BE2C (cell line): ENCODE measurements around the gene BORCS6.
"Not testable (repeated sequence)": the region's sequence is repeated elsewhere in the genome, so short reads cannot be mapped to it uniquely, and the experiment has no call there.

Experiments used
- DNase-seq: peaks from one replicate; pipeline ENCODE4 v3.0.0-alpha.2; 2020
- H3K27me3 ChIP-seq: fragments of 250-450 bp; sonication (Bioruptor Pico); 2 replicates; pipeline ENCODE4 v1.5.1; 2020; ENCODE audit warnings: mild to moderate bottlenecking
- H3K36me3 ChIP-seq: fragments of 250-450 bp; sonication (Bioruptor Pico); 2 replicates; pipeline ENCODE4 v1.5.1; 2020; ENCODE audit warnings: mild to moderate bottlenecking
- H3K4me1 ChIP-seq: fragments of 250-450 bp; sonication (Bioruptor Pico); 2 replicates; pipeline ENCODE4 v1.5.1; 2020
- H3K4me3 ChIP-seq: 2 replicates; pipeline ENCODE4 v1.5.1; 2011; ENCODE audit warnings: low read depth, low read length
- H3K9me3 ChIP-seq: fragments of 250-450 bp; sonication (Bioruptor Pico); 2 replicates; pipeline ENCODE4 v1.5.1; 2020
- TF ChIP-seq, protein P1 (sequence below): IDR thresholded peaks from 2 replicates; pipeline ENCODE4 v1.5.1; 2012; ENCODE audit warnings: mild to moderate bottlenecking, low read depth, low read length

The BORCS6 gene

DNA sequence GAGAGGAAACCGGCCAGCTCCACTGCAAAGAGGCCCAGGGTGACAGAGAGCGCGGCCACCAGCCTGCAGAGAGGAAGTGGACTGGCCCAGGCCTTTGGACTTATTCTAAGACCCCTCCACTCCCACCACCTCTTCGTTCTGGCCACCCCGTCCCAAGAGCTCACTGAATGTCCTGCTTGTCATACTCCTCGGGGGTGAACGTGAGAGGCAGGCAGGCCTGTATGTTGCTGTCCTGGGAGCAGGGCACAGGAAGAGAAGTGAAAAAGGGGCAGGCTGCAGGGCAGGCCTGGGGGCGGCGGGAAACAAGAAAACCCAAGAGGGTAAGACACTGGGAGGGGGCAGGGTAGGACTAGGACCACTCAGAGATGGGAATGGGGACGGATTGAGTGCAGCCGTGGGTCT is 14.2 kb downstream of the BORCS6 start:
- Histone ChIP-seq H3K27me3 (no peaks in the 10 kb centered on the region), H3K36me3 (no peaks in the 10 kb centered on the region), H3K9me3 (no peaks in the 10 kb centered on the region), H3K4me1 (no peaks in the 10 kb centered on the region), H3K4me3 (peak overlapping the region; percentile 67)
- TF ChIP-seq, protein P1, sequence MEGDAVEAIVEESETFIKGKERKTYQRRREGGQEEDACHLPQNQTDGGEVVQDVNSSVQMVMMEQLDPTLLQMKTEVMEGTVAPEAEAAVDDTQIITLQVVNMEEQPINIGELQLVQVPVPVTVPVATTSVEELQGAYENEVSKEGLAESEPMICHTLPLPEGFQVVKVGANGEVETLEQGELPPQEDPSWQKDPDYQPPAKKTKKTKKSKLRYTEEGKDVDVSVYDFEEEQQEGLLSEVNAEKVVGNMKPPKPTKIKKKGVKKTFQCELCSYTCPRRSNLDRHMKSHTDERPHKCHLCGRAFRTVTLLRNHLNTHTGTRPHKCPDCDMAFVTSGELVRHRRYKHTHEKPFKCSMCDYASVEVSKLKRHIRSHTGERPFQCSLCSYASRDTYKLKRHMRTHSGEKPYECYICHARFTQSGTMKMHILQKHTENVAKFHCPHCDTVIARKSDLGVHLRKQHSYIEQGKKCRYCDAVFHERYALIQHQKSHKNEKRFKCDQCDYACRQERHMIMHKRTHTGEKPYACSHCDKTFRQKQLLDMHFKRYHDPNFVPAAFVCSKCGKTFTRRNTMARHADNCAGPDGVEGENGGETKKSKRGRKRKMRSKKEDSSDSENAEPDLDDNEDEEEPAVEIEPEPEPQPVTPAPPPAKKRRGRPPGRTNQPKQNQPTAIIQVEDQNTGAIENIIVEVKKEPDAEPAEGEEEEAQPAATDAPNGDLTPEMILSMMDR = no peak
- DNase-seq = no peak

DNA sequence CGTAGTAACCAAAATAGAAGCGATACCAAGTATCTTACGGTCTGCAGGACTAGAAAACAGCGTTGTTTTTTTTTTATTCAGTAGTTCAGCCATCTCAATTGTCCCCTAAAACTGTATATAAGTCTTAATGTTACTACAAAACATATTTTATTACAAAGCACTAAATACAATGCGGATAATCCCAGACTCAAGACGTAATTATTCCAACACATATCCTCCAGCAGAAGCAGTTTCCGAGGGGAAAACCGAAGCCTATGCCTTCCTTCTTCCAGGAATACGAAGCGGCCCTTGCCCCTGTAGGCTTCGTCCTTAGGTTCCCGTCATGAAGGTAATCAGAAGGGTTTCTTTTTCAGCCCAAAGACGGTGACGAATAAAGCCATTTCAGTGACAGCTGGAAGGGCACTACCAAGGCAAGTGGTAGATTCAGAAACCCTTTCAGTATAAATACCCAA is 16.1 kb downstream of the BORCS6 start:
- Histone ChIP-seq H3K36me3 (no peaks in the 10 kb centered on the region), H3K27me3 (no peaks in the 10 kb centered on the region), H3K4me3 (peak overlapping the region; percentile 63), H3K9me3 (no peaks in the 10 kb centered on the region), H3K4me1 (no peaks in the 10 kb centered on the region)
- no peak for DNase-seq
- TF ChIP-seq, protein P1 = no peak

DNA sequence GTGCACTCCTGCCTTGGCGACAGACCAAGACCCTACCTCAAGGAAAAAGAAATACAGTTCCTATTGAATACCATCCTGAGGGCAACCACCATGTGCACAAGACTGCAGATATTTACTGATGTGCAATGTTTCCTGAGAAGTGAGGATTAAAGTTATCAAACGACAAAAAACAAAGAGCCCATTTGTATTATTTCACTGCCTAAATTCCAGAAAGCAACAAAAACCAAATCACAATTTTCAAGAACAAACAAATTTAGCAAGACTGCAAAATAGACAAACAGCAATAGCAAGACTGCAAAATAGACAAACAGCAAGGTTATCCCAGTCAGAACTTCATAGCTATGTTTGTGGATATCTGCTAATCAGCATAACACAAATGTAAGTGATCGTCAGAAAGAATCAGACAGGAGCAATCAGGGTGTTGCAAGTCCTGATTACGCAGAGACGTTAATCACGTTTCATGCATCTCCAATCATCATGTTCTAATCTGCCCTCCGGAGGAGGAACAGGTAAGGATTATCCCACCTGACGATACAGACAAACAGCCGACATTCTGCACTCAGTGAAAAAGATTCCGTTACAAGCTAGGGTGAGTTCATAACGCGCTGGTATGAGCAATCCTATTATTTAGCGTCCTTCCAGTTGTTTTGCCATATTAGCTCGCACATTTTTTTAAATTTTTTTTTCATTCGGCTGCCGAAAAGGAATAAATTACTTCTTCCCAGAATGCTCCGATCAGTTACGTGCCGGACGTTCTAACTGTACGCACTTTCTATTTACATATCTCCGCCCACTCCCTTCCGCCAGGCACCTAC is 16.7 kb downstream of the BORCS6 start:
- no peaks in the 10 kb centered on the region for H3K27me3 ChIP-seq
- H3K4me3 ChIP-seq = peak overlapping the region; percentile 63
- peak; percentile 68 for DNase-seq
- no peaks in the 10 kb centered on the region for H3K9me3 ChIP-seq
- no peaks in the 10 kb centered on the region for H3K4me1 ChIP-seq
- no peaks in the 10 kb centered on the region for H3K36me3 ChIP-seq
- TF ChIP-seq, protein P1 = no peak

DNA sequence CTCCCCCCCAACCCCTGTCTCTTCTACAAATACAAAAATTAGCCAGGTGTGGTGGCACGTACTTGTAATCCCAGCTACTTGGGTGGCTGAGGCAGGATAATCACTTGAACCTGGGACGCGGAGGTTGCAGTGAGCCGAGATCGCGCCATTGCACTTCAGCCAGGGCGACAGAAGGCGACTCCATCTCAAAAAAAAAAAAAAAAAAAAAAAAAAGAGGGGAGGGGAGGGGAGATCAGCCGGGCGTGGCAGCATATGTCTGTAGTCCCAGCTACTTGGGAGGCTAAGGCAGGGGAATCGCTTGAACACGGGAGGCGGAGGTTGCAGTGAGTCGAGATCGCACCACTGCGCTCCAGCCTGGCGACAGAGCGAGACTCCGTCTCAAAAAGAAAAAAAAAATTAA is 19.8 kb downstream of the BORCS6 start:
- not testable (repeated sequence) for DNase-seq, H3K4me3 ChIP-seq, H3K36me3 ChIP-seq

DNA sequence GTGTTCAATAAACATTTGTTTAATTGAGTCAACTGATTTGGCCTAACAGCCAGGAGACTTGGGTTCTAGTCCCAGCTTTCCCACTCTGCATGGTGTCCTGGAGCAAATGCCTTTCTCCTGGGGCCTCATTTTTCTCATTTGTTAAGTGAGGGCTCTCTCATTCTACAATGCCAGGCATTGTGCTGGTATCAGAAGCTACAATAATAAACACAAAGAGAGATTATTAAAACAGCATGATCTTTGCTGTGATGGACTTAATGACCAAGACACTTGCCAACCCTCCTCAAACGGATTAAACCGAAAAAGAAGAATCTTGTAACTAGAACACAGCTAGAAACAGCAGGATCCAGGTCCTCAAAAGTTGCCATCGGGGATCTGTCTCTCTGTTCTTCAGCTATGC is 22.5 kb downstream of the BORCS6 start:
- TF ChIP-seq, protein P1 = no peak
- no peaks in the 10 kb centered on the region for H3K9me3 ChIP-seq
- H3K27me3 ChIP-seq = no peaks in the 10 kb centered on the region
- peaks cover 7% of the 10 kb centered on the region; the same call in 1 of the 2 replicates for H3K4me1 ChIP-seq
- H3K36me3 ChIP-seq = no peaks in the 10 kb centered on the region; the same call in 1 of the 2 replicates
- DNase-seq = no peak
- no peak overlapping the region for H3K4me3 ChIP-seq

More for the DNA sequence above, 19.8 kb downstream of the BORCS6 start:
- H3K27me3 ChIP-seq, H3K4me1 ChIP-seq, H3K9me3 ChIP-seq: not testable (repeated sequence)

DNA sequence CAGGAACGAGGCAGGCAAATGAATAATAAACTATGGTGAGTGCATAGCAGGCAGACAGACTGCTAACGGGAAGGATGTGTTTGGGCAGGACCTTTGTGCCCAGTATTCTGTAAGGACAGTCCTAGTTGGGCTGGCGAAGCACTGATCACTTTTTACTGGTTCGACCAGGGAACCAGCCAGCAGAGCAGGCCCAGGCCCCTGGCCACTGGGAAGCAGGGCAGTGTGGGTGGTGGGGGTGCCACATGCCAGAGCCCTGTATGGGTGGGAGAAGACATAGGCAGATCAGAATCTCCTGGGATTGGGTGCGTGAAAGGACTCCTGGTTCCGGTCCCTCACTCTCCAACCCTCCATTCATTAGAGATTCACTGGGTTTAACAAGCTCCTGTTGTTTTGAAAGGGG is 23.2 kb downstream of the BORCS6 start:
- peaks cover 7% of the 10 kb centered on the region for H3K4me1 ChIP-seq
- H3K36me3 ChIP-seq = no peaks in the 10 kb centered on the region; the same call in 1 of the 2 replicates
- no peak for DNase-seq
- TF ChIP-seq, protein P1 = no peak
- H3K9me3 ChIP-seq = no peaks in the 10 kb centered on the region
- H3K4me3 ChIP-seq = no peak overlapping the region
- H3K27me3 ChIP-seq = no peaks in the 10 kb centered on the region
